GM19035 (cell line): ENCODE data around the gene TSHZ1.
"Not testable (repeated sequence)": the region's sequence is repeated elsewhere in the genome, so short reads cannot be mapped to it uniquely, and the experiment has no call there.

Experiments
- ATAC-seq: cut with Tn5 transposase; IDR thresholded peaks from one replicate; pipeline ENCODE4 v1.9.1; 2021; ENCODE audit not compliant: unreplicated experiment

The TSHZ1 gene

GRCh38 chr18:75304678-75305557, 94.3 kb downstream of the TSHZ1 start:
- no peak for ATAC-seq

GRCh38 chr18:75305984-75306383, 95.4 kb downstream of the TSHZ1 start:
- ATAC-seq = no peak

- no peak for ATAC-seq
Measured at GRCh38 chr18:75307530-75307929, 96.9 kb downstream of the TSHZ1 start.

- no peak for ATAC-seq
Measured at GRCh38 chr18:75309564-75309963, 99.0 kb downstream of the TSHZ1 start.

- ATAC-seq = no peak
Measured at GRCh38 chr18:75314117-75314516, 103.5 kb downstream of the TSHZ1 start.

GRCh38 chr18:75314606-75315005, 104.0 kb downstream of the TSHZ1 start:
- no peak for ATAC-seq

- ATAC-seq = no peak
Measured at GRCh38 chr18:75316223-75316622, 105.6 kb downstream of the TSHZ1 start.

- no peak for ATAC-seq
Measured at GRCh38 chr18:75316826-75317225, 106.2 kb downstream of the TSHZ1 start.

- ATAC-seq = no peak
Measured at GRCh38 chr18:75317300-75317699, 106.7 kb downstream of the TSHZ1 start.

- ATAC-seq = no peak
Measured at GRCh38 chr18:75317703-75318102, 107.1 kb downstream of the TSHZ1 start.

- no peak for ATAC-seq
Measured at GRCh38 chr18:75319905-75320304, 109.3 kb downstream of the TSHZ1 start.

- no peak for ATAC-seq
Measured at GRCh38 chr18:75320506-75320905, 109.9 kb downstream of the TSHZ1 start.

- ATAC-seq = no peak
Measured at GRCh38 chr18:75321431-75321830, 110.8 kb downstream of the TSHZ1 start.

GRCh38 chr18:75322206-75322605, 111.6 kb downstream of the TSHZ1 start:
- ATAC-seq = no peak

- ATAC-seq = no peak
Measured at GRCh38 chr18:75323821-75324585, 113.4 kb downstream of the TSHZ1 start.

- ATAC-seq = no peak
Measured at GRCh38 chr18:75324686-75325257, 114.2 kb downstream of the TSHZ1 start.

GRCh38 chr18:75329753-75330152, 119.2 kb downstream of the TSHZ1 start:
- ATAC-seq = not testable (repeated sequence)

- ATAC-seq = no peak
Measured at GRCh38 chr18:75330308-75330707, 119.7 kb downstream of the TSHZ1 start.

GRCh38 chr18:75334869-75335268, 124.3 kb downstream of the TSHZ1 start:
- ATAC-seq = no peak

GRCh38 chr18:75335511-75335910, 124.9 kb downstream of the TSHZ1 start:
- no peak for ATAC-seq

- ATAC-seq = no peak
Measured at GRCh38 chr18:75336767-75337166, 126.2 kb downstream of the TSHZ1 start.

GRCh38 chr18:75337348-75337747, 126.8 kb downstream of the TSHZ1 start:
- no peak for ATAC-seq
